Measurements from ENCODE around the gene SOX6.

SOX6 gene

GRCh38 chr11:16364254-16364653 lies 7.9 kb upstream of the SOX6 start:
- DNase-seq (ENCODE audit: low read depth), result no peak

GRCh38 chr11:16363706-16364105 lies 7.4 kb upstream of the SOX6 start:
- DNase-seq (ENCODE audit: low read depth), result no peak

- DNase-seq (ENCODE audit: low read depth), result no peak
These were observed 4.9 kb upstream of the SOX6 start for GRCh38 chr11:16361108-16361865.

DNA sequence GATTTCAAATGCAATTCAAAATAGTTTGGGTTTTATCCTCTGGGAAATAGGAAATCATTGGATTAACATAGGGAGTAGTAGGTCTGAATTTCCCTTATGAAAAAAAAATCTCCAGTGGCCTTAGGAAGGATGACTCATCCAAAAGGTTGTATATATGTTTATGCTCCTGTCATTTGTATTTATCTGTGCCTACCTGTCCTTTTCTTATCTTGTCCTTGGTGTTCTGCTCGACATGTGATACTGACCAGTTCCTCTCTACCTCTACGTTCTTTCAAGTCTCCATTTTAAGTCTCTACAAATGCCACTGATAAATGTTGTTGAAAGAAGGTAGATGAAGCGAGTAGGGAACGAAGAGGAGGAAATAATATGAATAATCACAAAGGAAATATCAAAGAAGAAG lies 3.0 kb upstream of the SOX6 start:
- DNase-seq (ENCODE audit: low read depth), result no peak

GRCh38 chr11:16358726-16359125 lies 2.4 kb upstream of the SOX6 start:
- no peak for DNase-seq (ENCODE audit: low read depth)

DNA sequence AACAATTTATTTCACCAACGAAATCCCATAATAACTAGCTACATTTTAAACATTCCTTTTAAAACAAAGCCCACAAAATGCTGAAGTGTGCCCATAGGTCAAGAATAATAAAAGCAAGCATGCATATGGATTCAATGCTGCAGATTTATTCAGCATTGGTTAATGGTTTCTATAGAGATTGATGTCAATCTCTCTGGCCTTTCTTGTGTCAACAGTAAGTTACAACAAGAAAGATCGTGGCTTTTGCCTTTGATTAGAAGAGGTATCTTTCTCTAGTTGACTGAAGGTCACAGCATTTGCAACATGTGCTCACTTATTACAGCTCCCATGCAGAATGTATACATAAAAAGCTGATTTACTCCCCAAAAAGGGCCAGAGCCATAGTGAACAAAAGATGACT lies 1.4 kb upstream of the SOX6 start:
- no peak for DNase-seq (ENCODE audit: low read depth)

DNA sequence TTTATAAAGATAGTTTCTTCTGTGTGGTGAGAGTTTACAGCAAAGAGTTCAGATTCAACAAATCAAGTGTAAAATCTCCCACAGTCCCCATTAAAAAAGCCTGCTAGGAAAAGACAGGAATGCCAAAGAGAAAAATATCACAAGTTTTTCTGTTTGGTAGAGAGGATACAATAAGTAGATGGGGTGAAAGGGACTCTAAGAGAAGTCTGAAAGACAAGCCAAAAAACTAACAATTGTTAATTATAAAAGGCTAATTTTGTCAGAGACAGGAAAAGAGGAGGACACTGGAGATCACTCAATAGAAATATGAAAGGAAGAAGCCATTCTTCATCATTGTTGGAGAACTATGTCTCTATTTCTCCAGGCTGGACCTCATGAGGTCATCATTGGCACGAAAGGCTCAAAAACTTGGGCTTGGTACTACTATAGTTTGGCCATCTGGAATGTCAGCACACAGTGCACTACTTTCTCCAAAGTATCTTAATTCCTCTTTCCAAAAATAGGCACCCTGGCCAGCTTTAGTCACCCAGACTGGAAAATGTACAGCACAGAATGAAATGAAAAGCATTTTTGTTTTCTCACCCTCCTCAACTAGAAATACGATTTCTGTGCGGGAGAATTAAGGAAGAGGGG lies 531 bp upstream of the SOX6 start:
- no peak for DNase-seq (ENCODE audit: low read depth)

GRCh38 chr11:16352707-16353106 lies 3.6 kb downstream of the SOX6 start:
- no peak for DNase-seq (ENCODE audit: low read depth)

DNA sequence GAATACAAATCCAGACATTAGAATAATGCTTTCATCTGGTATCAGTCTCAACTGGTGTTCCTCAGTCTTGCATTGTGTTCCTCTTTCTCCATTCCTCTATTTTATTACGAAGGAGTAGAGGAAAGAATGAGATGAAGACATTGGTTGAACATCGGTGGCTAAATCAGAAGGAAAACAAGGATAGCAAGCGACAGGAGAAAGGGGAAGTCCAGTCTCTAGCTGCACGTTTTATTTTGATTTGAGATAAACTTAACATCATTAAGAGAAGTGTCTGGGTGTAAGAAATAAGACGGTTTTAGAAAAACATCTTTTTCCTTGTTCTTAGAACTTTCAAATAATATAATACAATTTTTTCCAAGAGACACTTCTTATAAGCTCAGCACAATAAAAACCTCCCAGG lies 6.2 kb downstream of the SOX6 start:
- no peak for DNase-seq (ENCODE audit: low read depth)

DNA sequence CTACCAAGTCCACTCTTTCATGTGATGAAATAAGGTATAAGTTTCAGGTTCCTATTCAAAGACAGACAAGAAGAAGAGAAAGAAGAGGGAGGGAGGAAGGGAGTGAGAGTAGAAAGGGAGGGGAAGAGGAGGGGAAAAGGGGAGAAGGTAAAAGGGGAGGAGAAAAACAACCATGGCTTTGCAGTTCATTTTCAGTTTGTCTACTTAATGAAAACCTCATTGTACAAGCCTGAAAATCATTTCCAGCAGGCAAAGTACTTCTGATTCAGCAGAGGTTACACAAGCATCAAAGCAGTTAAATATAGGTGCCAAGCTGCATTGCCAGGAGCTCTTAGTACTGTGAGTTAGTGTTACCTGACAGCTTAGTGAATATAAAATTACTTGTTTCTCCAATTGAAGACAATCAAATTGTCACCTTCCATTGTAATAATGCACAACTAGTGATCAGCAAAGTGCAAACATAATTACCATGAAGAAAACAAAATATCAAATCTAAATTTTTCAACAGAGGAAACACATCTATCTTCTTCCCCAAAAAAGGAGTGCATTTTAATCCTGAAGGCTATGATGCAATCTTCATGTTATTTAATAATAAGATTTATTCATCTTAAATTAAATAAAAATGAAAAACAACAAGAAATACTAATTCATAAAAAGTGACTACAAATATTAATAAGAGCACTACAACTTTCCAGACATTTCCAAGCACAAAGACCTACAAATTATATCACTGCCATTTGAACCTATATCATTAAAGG lies 8.2 kb downstream of the SOX6 start:
- no peak for DNase-seq (ENCODE audit: low read depth)

GRCh38 chr11:16346975-16347374 lies 9.4 kb downstream of the SOX6 start:
- DNase-seq (ENCODE audit: low read depth), result no peak

DNA sequence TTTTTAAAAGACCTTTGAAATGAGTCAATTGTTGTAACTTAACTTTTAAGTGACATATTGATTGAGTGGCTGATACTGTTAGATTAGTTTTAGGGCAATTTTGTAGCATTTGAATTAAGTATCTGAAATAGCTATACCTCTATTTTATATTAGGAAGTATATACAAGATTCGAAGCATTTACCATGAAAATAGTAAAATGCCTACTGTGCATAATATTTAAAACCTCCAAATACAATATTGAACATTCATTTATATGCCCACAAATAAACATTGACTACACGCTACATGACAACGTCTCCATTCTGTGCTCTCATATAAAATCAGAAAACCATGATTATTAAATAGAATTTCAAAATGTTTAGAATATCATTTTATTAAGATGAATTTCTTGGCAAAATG lies 14.5 kb downstream of the SOX6 start:
- no peak for DNase-seq (ENCODE audit: low read depth)

DNA sequence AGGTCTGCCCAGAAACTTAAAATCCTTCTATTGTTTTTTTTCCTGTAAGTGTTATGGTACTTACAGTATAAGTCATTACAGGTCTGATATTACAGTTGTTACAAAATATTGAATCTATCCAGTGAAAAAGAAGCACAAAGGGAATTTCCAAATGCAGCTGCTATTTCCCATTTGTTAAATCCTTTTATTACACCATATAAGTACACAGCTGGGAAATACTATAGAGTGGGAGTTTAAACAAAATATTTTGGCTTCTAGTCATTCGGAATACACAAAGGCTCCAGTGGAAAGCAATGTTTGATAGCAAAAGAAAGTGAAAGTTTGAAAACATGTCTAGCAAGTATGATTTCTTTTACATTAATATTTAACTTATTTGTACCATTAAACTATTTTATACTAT lies 18.0 kb downstream of the SOX6 start:
- DNase-seq (ENCODE audit: low read depth), result no peak

GRCh38 chr11:16337421-16338213 lies 18.7 kb downstream of the SOX6 start:
- no peak for DNase-seq (ENCODE audit: low read depth)

DNA sequence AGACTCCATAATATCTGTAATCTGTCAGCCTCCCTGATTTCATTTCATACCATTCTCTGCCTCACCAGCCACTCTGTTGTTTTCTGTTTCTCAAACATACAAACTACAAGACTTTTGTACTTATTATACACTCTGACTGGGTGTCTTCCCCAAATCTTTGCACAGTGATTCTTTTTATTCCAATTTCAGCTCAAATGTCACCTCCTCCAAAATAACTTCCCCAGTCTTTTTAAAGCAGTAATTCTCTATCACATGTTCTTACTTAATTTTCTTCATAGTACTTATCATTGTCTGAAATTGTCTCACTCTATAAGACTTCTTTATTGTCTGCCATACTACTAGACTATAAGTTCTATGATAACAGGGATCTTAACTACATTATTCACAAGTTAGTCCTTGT lies 19.6 kb downstream of the SOX6 start:
- DNase-seq (ENCODE audit: low read depth), result no peak

- DNase-seq (ENCODE audit: low read depth), result no peak
These were observed 20.1 kb downstream of the SOX6 start for GRCh38 chr11:16336204-16336603.

DNA sequence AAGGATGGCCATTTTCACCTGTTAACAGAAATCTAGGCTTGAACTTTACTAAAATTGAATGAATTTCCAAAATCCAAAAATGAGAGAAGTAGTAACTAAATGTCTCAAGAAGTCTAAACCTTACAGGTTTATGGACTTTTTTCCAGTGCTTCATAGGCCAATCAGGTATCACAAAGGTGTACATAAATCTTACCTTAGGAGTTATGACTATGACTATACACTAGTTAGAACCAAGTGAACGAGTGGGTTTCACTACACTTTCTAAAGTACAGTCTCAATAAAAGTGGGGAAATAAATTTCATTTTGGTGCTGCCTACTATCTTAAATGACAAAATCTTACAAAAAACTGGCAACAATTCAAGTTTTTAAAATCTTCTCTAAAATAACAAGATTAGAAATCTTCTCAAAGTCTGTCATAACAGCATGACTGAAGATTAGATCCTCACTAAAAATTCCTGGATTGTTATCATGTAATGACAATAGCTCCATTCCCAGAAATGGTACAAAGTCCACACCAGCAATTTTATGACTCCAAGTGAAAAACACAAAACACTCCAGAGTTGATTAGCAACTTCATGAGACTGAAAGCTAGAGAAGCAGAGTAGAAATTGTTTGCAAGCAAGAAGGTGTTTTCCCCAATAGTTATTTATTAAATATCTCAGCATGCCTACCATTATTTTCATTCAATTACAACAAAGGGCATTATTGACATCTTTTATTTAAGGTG lies 20.9 kb downstream of the SOX6 start:
- DNase-seq (ENCODE audit: low read depth), result no peak

DNA sequence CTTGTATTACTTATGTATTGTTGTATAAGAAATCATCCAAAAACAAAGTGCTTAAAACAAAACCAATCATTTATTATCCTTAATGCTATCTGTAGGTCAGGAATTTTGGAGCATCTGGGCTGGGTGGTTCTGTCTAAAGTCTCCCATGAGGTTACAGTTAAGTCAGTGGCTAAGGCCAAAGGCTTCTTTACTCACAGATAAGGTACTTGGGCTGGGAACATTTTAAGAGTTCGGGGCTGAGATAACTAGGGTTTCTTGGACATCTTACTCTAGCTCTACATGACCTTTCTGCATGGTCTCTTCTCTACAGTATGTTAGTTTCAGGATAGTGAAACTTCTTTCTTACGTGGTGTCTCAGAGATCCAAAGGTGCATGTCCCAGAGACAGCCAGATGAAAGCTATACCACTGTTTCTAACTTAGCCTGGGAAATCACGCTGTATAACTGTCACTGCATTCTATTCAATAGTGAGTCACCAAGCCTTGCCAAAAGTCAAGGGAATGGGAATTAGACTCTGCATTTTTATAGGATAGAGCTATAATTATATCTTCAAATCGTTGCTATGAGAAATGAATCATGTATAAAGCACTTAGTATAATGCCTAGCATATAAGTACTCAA lies 29.6 kb downstream of the SOX6 start:
- DNase-seq (ENCODE audit: low read depth), result no peak

DNA sequence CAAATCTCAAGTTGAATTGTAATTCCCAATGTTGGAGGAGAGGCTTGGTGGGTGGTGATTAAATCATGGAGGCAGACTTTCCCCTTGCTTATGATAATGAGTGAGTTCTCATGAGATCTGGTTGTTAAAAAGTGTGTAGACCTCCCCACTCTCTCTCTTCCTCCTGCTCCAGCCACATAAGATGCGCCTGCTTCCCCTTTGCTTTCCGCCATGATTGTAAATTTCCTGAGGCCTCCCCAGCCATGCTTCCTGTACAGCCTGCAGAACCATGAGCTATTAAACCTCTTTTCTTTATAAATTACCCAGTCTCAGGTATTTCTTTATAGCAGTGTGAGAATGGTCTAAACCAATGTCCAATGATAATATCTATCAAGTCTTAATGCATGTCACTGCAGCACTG lies 34.2 kb downstream of the SOX6 start:
- no peak for DNase-seq (ENCODE audit: low read depth)

- DNase-seq (ENCODE audit: low read depth), result no peak
These were observed 35.2 kb downstream of the SOX6 start for GRCh38 chr11:16321148-16321547.

DNA sequence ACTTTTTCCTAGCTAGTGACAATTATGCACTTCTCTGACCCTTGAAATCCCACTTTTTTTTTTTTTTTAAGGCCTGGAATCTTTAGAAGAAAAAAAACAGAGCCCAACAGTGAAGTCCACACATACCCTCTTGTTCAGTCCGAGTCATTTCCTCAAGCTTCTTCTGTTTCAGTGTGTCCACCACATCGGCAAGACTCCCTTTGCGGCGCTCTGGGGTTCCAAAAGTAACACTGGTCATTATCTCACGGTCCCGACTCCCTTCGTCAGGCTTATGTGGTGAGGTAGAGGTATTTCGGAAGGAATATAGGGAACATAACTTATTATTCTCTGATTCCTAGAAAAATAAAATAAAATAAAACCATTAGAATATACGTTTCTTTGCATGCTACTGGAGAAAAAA lies 38.0 kb downstream of the SOX6 start:
- no peak for DNase-seq (ENCODE audit: low read depth)
